GM19025 (cell line): ENCODE measurements around the gene KARS1.

Experiments used
- ATAC-seq: cut with Tn5 transposase; IDR thresholded peaks from one replicate; pipeline ENCODE4 v1.9.1; 2021; ENCODE audit warnings: mild to moderate bottlenecking, low read depth, moderate library complexity; ENCODE audit not compliant: unreplicated experiment

Gene KARS1

GRCh38 chr16:75647492-75648264, at the start of gene KARS1, which contains the start of gene TERF2IP:
Gene KARS1, minus strand, starts transcription at chr16:75647665. Its CDS starts 26 bp downstream, at chr16:75647639.
Gene TERF2IP, plus strand, starts transcription at chr16:75647773. Its CDS starts 110 bp downstream, at chr16:75647883.
- peak; percentile 88 for ATAC-seq

- ATAC-seq: no peak
Measured at GRCh38 chr16:75695708-75696107, 48.2 kb upstream of the KARS1 start.

DNA sequence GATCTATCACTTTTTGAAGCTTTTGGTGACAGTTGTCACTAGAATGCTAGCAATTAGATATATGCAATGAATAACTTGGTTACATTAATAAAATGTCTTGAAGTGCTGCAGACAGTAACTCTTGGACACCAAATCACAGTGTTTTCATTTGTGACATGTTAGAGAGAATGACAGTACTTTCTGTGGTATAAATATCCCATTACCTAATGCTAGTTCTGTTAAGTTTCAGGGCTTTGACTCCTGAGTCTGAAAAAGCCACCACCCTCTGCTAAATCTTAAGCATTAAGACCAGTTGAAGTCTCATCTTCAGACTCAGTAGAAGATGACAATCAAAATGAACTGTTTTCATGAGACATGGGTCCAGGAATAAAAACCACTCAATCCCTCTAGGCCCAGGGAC, 39.9 kb upstream of the KARS1 start:
- no peak for ATAC-seq

- no peak for ATAC-seq
Measured at GRCh38 chr16:75682308-75682707, 34.8 kb upstream of the KARS1 start.

DNA sequence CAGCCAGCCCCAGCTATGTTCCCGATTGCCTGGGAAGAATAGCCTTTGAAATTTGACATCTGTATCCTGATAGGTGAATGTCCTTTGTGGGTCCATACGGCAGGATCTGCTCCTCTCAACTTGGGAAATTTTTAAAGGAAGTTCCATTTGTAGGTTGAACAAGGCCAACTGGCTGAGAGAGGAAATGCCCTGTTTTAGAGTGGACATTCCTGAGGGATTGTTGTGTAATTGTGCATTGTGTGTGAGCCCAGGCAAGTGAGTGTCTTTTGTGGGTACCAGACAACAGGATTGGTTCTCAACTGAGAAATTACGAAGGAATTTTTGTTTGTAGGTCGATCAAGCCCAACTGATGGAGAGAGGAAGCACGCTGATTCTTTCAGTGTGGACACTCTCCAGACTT, 31.9 kb upstream of the KARS1 start:
- ATAC-seq: no peak

GRCh38 chr16:75676909-75677308, 29.4 kb upstream of the KARS1 start, which contains the start of gene CPHXL2:
Gene CPHXL2, minus strand, starts transcription at chr16:75677009. Its CDS starts 10 bp downstream, at chr16:75676999.
- ATAC-seq: no peak

- ATAC-seq: no peak
Measured at GRCh38 chr16:75667503-75667902, 20.0 kb upstream of the KARS1 start.

- no peak for ATAC-seq
Measured at GRCh38 chr16:75660726-75661302, 13.3 kb upstream of the KARS1 start.

DNA sequence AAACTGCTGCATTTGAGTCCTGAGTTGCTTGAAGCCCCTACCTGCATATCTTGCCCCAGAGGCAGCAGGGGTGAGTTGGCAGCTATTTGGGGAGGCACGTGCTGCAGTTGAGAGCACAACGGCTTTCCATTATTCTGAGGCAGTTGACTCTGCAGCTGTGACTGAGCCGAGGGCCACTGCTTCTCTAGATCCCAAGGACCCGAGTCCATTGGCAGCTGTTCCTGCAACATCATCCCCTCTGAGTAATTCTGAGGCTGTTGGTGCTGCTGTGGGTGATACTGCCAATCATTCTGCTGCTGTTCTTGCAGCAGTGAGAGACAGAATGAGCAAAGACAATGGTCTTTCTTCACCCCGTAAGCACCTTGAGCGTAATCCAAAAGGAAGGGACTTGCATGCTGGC, 12.9 kb upstream of the KARS1 start:
- ATAC-seq: no peak

GRCh38 chr16:75658175-75658574, 10.7 kb upstream of the KARS1 start:
- ATAC-seq: no peak

- no peak for ATAC-seq
Measured at GRCh38 chr16:75653922-75654321, 6.5 kb upstream of the KARS1 start.

DNA sequence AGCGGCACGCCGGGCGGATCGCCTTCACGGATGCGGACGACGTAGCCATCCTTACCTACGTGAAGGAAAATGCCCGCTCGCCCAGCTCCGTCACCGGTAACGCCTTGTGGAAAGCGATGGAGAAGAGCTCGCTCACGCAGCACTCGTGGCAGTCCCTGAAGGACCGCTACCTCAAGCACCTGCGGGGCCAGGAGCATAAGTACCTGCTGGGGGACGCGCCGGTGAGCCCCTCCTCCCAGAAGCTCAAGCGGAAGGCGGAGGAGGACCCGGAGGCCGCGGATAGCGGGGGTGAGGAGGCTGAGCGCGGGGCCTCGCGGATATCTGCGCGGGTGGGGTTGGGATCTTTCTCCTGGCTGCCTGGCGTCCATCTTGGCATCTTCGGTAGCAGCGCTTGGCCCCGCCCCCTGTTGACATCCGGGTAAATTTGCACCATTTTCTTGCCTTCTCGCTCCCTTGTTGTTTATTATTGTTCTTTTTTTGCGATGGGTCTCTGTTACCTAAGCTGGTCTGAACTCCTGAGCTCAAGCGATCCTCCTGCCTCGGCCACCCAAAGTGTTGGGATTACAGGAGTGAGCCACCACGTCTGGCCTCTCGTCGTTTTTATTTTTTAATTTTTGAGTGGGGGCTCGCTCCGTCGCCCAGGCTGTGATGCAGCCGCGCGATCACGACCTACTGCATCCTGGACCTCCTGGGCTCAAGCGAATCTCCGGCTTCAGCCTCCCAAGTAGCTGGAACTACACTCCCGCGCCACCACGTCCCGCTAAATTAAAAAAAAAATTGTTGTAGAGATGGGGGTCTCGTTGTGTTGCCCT, 1.0 kb upstream of the KARS1 start:
- peak; percentile 20 for ATAC-seq

DNA sequence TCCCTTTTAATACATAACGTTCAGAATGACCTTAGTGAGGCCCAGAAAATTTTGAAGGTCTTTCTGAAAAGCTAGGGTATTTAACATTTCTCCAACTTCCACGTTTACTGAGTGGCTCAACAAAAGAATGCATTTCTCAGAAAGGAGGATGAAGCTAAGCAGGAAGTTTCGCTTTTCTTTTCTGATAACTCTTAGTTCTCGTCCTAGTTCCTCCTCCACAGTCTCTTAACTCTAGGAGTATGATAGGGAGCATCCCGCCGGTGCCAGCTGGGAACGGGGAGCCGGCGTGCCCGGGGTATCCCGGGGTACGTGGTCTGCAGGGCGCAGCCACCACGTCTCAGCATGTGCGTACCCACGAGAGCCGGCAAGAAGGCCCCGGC, 363 bp downstream of the KARS1 start:
- peak; percentile 18 for ATAC-seq

GRCh38 chr16:75644240-75645012, 3.0 kb downstream of the KARS1 start:
- no peak for ATAC-seq

- ATAC-seq: no peak
Measured at GRCh38 chr16:75640598-75640997, 6.9 kb downstream of the KARS1 start.

DNA sequence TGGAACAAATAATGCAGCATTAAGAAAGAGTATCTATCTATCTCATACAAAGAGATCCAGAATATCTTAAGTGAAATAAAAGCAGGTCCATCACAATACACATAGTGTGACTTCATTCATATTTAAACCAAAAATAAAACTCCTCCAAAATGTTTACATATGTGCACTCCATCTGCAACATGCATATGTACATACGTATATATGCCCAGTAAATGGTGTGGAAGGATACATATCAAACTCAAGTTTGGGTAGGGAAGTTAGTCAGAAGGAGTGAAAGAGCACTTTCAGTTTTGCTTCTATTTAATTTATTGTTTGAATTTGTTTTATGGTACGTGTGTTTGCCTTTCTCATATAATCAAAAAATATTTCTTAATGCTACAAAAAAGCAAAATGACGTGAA, 12.4 kb downstream of the KARS1 start:
- ATAC-seq: no peak

GRCh38 chr16:75632857-75633256, 14.6 kb downstream of the KARS1 start:
- ATAC-seq: no peak

GRCh38 chr16:75630052-75630451, 17.4 kb downstream of the KARS1 start:
- no peak for ATAC-seq

- no peak for ATAC-seq
Measured at GRCh38 chr16:75629132-75629531, 18.3 kb downstream of the KARS1 start.

DNA sequence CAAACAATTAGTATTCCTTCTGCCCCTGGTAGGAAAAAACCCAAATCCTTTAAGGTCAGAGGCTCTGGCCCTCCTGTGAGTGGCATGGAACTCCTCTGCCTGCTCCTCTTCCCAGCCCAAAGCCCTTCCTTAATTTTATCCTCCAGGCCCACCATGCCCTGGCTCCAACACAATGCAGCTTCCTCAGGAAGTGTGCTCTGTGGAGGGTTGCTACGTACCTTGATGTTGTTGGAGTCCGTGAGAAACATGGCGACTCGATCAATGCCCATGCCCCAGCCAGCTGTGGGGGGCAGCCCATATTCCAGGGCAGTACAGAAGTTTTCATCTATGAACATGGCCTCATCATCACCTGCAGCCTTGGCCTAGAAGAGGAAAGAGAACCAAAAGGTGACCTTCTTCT, 19.1 kb downstream of the KARS1 start:
- no peak for ATAC-seq
